Vagina (tissue), 2 donors: ENCODE measurements around the gene CD300H. TPM values are rescaled to one million over a fixed set of nuclear protein-coding genes. Genes with fewer than 3 reads are reported as not detected.

ENCODE experiments used
- DNase-seq, 2 donors: peaks; one replicate each; pipeline ENCODE4 v3.0.0-alpha.2; 2017; ENCODE audit errors: extremely low spot score in 2 of 2
- H3K27ac ChIP-seq: fragments of 200-600 bp; sonication (generic); one replicate; pipeline ENCODE4 v1.5.1; 2019
- H3K27me3 ChIP-seq: fragments of 200-600 bp; sonication (generic); one replicate; pipeline ENCODE4 v1.5.1; 2019
- H3K36me3 ChIP-seq, 2 donors: fragments of 200-600 bp; sonication (generic); one replicate each; pipeline ENCODE4 v1.5.1; 2017 to 2019
- H3K4me1 ChIP-seq: fragments of 200-600 bp; sonication (generic); one replicate; pipeline ENCODE4 v1.5.1; 2019
- H3K4me3 ChIP-seq, 2 donors: fragments of 200-600 bp; sonication (generic); 1 replicate in 1 of 2; 2 replicates in 1 of 2; pipeline ENCODE4 v1.5.1; 2016 to 2019
- H3K9me3 ChIP-seq: fragments of 200-600 bp; sonication (generic); one replicate; pipeline ENCODE4 v1.5.1; 2019
- CTCF ChIP-seq, 3 experiments: fragments of 450-650 bp in 2 of 3; fragments of 200-600 bp in 1 of 3; sonication (generic) in 1 of 3; IDR thresholded peaks; one replicate each; pipeline ENCODE4 v1.5.1; 2017 to 2019; ENCODE audit warnings: antibody characterized with exemption in 3 of 3, mild to moderate bottlenecking in 2 of 3, moderate library complexity in 2 of 3
- POLR2A ChIP-seq, 2 donors: fragments of 450-650 bp; IDR thresholded peaks; one replicate each; pipeline ENCODE4 v1.6.1; 2017; ENCODE audit warnings: antibody characterized with exemption in 2 of 2, mild to moderate bottlenecking in 2 of 2, moderate library complexity in 2 of 2
- POLR2AphosphoS5 ChIP-seq, 2 donors: sonication (generic); formaldehyde crosslinking; IDR thresholded peaks; one replicate each; pipeline ENCODE4 v1.9.0; 2017; ENCODE audit warnings: antibody characterized with exemption in 2 of 2, mild to moderate bottlenecking in 2 of 2, low read depth in 1 of 2; ENCODE audit not compliant: insufficient read depth in 1 of 2
- intact Hi-C: fragments of 100-400 bp; cut with DNase I; formaldehyde crosslinking; loops from one replicate; pipeline ENCODE4 v1.15.1; 2023
- total RNA-seq: library from RNA; depleted of rRNA; stranded (reverse); fragments of >200 nt; gene quantifications from one replicate; pipeline ENCODE4 v1.2.3, GENCODE V29; 2016

Gene CD300H
- total RNA-seq, 1 donor from 2014 or later: not detected

DNA sequence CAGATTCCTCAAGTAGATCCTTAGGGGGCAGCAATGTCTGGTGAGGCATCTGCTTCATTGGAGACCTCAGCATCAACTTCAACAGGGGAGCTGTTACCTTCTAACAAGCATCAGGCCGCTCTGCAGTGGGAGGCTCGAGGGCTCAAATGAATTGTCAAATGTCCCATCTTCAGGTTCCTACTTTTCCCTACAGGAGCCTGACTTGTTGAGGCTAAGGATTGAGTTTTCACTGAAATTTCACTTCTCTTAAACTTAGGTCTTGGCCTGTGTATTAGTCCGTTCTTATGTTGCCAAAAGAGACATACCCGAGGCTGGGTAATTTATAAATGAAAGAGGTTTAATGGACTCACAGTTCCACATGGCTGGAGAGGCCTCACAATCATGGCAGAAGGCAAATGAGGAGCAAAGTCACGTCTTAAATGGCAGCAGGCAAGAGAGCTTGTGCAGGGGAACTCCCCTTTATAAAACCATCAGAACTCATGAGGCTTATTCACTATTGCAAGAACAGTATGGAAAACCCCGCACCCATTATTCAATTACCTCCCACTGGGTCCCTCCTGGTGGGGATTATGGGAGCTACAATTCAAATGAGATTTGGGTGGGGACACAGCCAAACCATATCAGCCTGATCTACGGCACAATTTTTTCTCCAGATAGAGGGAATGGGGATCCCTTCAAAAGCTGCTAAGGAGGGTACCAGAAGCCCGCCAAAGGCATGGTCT is 29.9 kb upstream of the CD300H start:
- TF ChIP-seq POLR2AphosphoS5 (IDR thresholded peaks at IDR 0.05; ENCODE audit: insufficient read depth in 1 of 2, low read depth in 1 of 2): no peak
- TF ChIP-seq POLR2A (IDR thresholded peaks at IDR 0.05): no peak
- no peak for TF ChIP-seq CTCF (IDR thresholded peaks at IDR 0.05)
- H3K27me3 ChIP-seq: no peaks in the 10 kb centered on the region
- H3K4me1 ChIP-seq: no peaks in the 10 kb centered on the region
- H3K27ac ChIP-seq: no peak overlapping the region
- H3K36me3 ChIP-seq: no peaks in the 10 kb centered on the region
- H3K4me3 ChIP-seq: no peak overlapping the region
- intact Hi-C loops: no loop called here
- no peaks in the 10 kb centered on the region for H3K9me3 ChIP-seq
- DNase-seq: no peak

DNA sequence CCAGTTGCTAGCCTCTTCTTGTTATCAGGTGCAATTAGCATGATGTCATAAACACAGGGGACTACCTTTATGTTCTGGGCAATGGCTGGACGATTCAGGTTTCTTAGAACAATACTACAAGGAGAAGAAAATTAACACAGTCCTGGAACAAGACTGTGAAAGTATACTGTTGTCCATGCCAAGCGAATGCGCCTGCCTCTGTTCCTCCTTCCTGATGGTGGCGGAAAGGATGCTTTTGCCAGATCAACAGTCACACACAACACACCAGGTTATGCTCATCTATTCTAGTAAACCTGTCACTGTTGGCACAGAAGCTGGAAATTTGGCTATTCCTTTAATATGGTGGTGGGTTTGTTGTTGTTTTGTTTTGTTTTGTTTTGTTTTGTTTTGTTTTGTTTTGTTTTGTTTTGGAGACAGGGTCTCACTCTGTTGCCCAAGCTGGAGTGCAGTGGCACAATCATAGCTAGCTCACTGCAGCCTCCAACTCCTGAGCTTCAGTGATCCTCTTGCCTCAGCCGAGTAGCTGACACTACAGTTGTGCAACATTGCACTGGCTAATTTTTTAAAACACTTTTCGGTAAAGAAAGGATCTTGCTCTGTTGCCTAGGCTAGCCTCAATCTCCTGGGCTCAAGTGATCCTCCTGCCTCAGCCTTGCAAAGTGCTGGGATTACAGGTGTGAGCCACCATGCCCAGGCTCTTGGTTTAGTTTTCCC is 27.9 kb upstream of the CD300H start:
- H3K27me3 ChIP-seq: no peaks in the 10 kb centered on the region
- no peak for TF ChIP-seq POLR2AphosphoS5 (IDR thresholded peaks at IDR 0.05; ENCODE audit: insufficient read depth in 1 of 2, low read depth in 1 of 2)
- TF ChIP-seq POLR2A (IDR thresholded peaks at IDR 0.05): no peak
- no peak for TF ChIP-seq CTCF (IDR thresholded peaks at IDR 0.05)
- no peaks in the 10 kb centered on the region for H3K36me3 ChIP-seq
- no peak overlapping the region for H3K4me3 ChIP-seq
- H3K27ac ChIP-seq: no peak overlapping the region
- no peak for DNase-seq
- H3K4me1 ChIP-seq: no peaks in the 10 kb centered on the region
- intact Hi-C loops: no loop called here
- H3K9me3 ChIP-seq: no peaks in the 10 kb centered on the region

DNA sequence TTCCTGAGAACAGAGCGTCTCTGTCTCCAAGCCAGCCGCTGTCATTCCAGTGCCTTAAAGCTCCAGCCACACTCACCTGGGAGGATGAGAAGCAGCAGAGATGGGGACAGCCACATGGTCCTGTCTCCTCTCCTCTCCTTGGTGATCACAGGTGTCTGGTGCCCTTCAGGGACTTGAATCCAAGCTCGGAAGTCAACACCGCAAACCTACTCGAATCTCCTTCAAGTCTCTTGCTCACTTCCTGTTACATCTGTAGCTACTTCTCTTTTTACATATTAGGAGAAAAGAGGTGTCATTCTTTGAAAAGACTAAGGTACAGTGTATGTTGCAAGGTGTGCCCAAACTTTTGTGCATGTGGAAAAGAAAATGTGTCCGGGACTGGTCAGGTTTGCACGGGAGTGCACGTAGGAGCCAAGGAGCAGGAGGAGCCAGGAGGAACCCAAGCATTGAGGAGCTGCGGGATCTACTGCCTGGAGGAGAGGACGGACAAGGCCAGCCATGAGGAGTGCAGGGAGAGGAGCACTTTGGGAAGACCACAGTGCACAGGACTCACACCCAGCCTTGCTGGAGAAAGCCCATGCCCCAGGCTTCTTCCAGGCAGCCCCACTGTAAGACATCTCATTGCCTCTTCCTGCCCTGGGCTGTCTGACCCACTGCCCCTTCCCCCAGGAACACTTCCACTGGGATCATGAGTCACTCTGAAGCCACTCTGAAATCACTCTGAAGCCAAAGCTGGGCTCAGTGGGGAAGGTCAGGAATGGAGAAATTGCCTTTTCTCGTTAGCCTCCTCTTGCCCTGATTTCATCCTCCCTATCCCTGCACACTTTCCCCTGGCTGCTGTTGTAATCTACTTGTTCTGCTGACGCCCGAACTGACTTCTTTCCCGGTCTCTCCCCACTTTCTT is 25.0 kb upstream of the CD300H start, which contains the start of gene CD300LD:
Gene CD300LD, minus strand, starts transcription at position 197 of the 904 bp plus-strand sequence. Its CDS starts 81 bp downstream, at position 116.
- Histone ChIP-seq H3K4me1 (no peaks in the 10 kb centered on the region), H3K27ac (no peak within 1 kb of the TSS), H3K27me3 (no peaks in the 10 kb centered on the region), H3K4me3 (no peak within 1 kb of the TSS), H3K36me3 (no peaks in the 10 kb centered on the region), H3K9me3 (no peaks in the 10 kb centered on the region)
- DNase-seq: no peak
- TF ChIP-seq POLR2A (IDR thresholded peaks at IDR 0.05) (no peak), POLR2AphosphoS5 (IDR thresholded peaks at IDR 0.05; ENCODE audit: insufficient read depth in 1 of 2, low read depth in 1 of 2) (no peak), CTCF (IDR thresholded peaks at IDR 0.05) (no peak)
- intact Hi-C loops: no loop called here

DNA sequence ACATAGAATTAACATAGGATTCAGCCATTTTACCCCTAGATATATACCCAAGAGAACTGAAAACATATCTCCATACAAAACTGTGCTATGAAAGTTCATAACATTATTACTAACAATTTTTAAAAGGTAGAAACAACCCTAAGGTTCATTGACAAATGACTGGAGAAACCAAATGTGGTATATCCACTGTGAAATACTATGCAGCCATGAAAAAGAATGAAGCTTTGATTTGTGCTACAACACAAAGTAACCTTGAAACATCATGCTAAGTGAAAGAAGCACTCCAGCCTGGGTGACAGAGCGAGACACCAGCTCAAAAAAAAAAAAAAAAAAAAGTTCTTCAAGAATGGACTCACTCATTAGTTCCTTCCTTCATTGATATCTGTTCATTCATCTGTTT is 24.2 kb upstream of the CD300H start:
- no peaks in the 10 kb centered on the region for H3K9me3 ChIP-seq
- DNase-seq: no peak
- intact Hi-C loops: no loop called here
- no peaks in the 10 kb centered on the region for H3K27me3 ChIP-seq
- no peak for TF ChIP-seq POLR2AphosphoS5 (IDR thresholded peaks at IDR 0.05; ENCODE audit: insufficient read depth in 1 of 2, low read depth in 1 of 2)
- no peak for TF ChIP-seq CTCF (IDR thresholded peaks at IDR 0.05)
- no peak for TF ChIP-seq POLR2A (IDR thresholded peaks at IDR 0.05)
- no peaks in the 10 kb centered on the region for H3K36me3 ChIP-seq
- H3K27ac ChIP-seq: no peak overlapping the region
- no peaks in the 10 kb centered on the region for H3K4me1 ChIP-seq
- no peak overlapping the region for H3K4me3 ChIP-seq
